Uterus (tissue), 4 donors: ENCODE measurements around the gene CARD18. TPM values are rescaled to one million over a fixed set of nuclear protein-coding genes. Genes with fewer than 3 reads are reported as not detected.

Experiments used
- DNase-seq, 2 donors: peaks; one replicate each; pipeline ENCODE4 v3.0.0-alpha.2; 2019 to 2020
- H3K27ac ChIP-seq, 2 donors: fragments of 200-600 bp; sonication (generic); 1 replicate in 1 of 2; 2 replicates in 1 of 2; pipeline ENCODE4 v1.5.1; 2016 to 2018
- H3K27me3 ChIP-seq, 2 donors: fragments of 200-600 bp; sonication (generic); one replicate each; pipeline ENCODE4 v1.5.1; 2018 to 2019; ENCODE audit warnings: control low read depth in 1 of 2
- H3K36me3 ChIP-seq, 2 donors: fragments of 200-600 bp; sonication (generic); one replicate each; pipeline ENCODE4 v1.5.1; 2019; ENCODE audit warnings: control low read depth in 1 of 2
- H3K4me1 ChIP-seq, 2 donors: fragments of 200-600 bp; sonication (generic); one replicate each; pipeline ENCODE4 v1.5.1; 2018 to 2019; ENCODE audit warnings: control low read depth in 1 of 2
- H3K4me3 ChIP-seq, 2 donors: fragments of 200-600 bp; sonication (generic); 1 replicate in 1 of 2; 2 replicates in 1 of 2; pipeline ENCODE4 v1.5.1; 2018 to 2019; ENCODE audit warnings: mild to moderate bottlenecking in 1 of 2
- H3K9me3 ChIP-seq, 2 donors: fragments of 200-600 bp; sonication (generic); one replicate each; pipeline ENCODE4 v1.5.1; 2019; ENCODE audit warnings: control low read depth in 1 of 2
- POLR2A ChIP-seq, 2 donors: fragments of 450-650 bp; IDR thresholded peaks; one replicate each; pipeline ENCODE4 v1.6.1; 2016; ENCODE audit warnings: antibody characterized with exemption in 2 of 2, mild to moderate bottlenecking in 1 of 2, moderate library complexity in 1 of 2
- intact Hi-C: fragments of 100-400 bp; cut with DNase I; formaldehyde crosslinking; loops from one replicate; pipeline ENCODE4 v1.15.1; 2023; ENCODE audit warnings: low total_unique reads
- total RNA-seq, 4 donors: library from RNA; depleted of rRNA in 3 of 4; stranded (reverse); fragments of >200 nt in 3 of 4; gene quantifications; one replicate each; pipeline versions ENCODE4 v1.1.0 to v1.2.4, GENCODE V29; 2014 to 2023
- TF ChIP-seq, protein P1 (sequence below), 4 experiments: fragments of 200-600 bp in 2 of 4; fragments of 450-650 bp in 2 of 4; sonication (generic) in 2 of 4; IDR thresholded peaks; one replicate each; pipeline ENCODE4 v1.5.1; 2016 to 2019; ENCODE audit warnings: antibody characterized with exemption in 4 of 4, mild to moderate bottlenecking in 2 of 4, moderate library complexity in 1 of 4
- donor health status: DM: yes; HTN: yes; CAD: no.

CARD18 gene
- total RNA-seq, 4 donors from 2014 or later, result not detected

DNA sequence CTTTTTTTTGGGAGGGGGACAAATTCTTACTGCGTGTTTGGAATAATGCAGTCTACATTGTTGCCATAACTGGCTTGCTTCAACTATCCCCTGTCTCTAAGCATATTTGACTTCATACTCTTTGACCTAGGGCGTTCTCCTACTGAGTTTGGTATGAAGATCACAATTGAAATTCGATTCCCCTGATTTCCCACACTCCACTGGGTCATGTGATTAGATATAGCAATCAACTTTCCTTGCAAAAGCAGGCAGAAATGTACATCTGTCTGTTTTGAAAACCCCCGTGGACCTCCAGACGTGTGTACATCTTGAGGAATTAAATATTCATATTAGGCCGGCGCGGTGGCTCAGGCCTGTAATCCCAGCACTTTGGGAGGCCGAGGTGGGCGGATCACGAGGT, 13.8 kb upstream of the CARD18 start:
- H3K4me3 ChIP-seq, result no peak overlapping the region
- no peak overlapping the region for H3K27ac ChIP-seq
- intact Hi-C loops, result no loop called here
- no peaks in the 10 kb centered on the region for H3K27me3 ChIP-seq
- no peaks in the 10 kb centered on the region for H3K9me3 ChIP-seq
- H3K4me1 ChIP-seq, result no peaks in the 10 kb centered on the region
- H3K36me3 ChIP-seq, result no peaks in the 10 kb centered on the region
- TF ChIP-seq, protein P1, sequence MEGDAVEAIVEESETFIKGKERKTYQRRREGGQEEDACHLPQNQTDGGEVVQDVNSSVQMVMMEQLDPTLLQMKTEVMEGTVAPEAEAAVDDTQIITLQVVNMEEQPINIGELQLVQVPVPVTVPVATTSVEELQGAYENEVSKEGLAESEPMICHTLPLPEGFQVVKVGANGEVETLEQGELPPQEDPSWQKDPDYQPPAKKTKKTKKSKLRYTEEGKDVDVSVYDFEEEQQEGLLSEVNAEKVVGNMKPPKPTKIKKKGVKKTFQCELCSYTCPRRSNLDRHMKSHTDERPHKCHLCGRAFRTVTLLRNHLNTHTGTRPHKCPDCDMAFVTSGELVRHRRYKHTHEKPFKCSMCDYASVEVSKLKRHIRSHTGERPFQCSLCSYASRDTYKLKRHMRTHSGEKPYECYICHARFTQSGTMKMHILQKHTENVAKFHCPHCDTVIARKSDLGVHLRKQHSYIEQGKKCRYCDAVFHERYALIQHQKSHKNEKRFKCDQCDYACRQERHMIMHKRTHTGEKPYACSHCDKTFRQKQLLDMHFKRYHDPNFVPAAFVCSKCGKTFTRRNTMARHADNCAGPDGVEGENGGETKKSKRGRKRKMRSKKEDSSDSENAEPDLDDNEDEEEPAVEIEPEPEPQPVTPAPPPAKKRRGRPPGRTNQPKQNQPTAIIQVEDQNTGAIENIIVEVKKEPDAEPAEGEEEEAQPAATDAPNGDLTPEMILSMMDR (IDR thresholded peaks at IDR 0.05), result no peak
- TF ChIP-seq POLR2A (IDR thresholded peaks at IDR 0.05), result no peak
- DNase-seq, result no peak

DNA sequence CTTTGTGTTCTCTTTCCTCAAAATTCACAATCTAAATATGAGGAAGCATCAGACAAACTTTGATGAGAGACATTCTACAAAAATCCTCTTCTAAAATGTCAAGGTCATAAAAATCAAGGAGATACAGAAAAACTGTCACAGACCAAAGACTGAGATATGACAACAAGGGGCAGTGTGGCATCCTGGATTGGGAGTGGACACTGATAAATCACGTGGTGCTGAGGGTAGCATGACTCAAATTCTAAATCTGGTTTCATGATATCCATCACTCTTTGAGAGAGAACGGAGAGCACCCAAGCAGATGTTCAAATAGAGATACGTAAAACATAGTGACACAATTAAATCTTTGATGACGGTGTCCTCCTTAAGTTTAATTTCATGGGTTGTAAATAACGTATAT, 13.0 kb upstream of the CARD18 start:
- H3K4me1 ChIP-seq, result no peaks in the 10 kb centered on the region
- TF ChIP-seq, protein P1 (IDR thresholded peaks at IDR 0.05), result no peak
- no peak for TF ChIP-seq POLR2A (IDR thresholded peaks at IDR 0.05)
- no peaks in the 10 kb centered on the region for H3K27me3 ChIP-seq
- no peak overlapping the region for H3K27ac ChIP-seq
- intact Hi-C loops, result no loop called here
- DNase-seq, result no peak
- no peaks in the 10 kb centered on the region for H3K36me3 ChIP-seq
- no peak overlapping the region for H3K4me3 ChIP-seq
- no peaks in the 10 kb centered on the region for H3K9me3 ChIP-seq

DNA sequence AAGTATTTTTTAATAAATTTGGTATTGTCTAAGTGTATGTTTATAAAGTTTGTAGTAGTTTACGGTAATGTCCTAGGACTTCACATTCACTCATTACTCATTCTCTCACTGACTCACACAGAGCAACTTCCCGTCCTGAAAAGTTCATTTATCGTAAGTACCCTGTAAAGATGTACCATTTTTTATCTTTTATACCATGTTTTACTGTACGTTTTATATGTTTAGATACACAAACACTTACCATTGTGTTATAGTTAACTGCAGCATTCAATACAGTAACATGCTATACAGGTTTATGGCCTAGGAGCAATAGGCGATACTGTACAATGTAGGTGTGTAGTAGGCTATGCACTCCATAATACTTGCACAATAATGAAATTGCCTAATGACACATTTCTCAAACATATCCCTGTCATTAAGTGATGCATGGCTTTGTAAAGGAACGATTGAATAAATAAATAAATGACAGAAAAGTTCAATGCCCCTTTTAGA, 12.5 kb upstream of the CARD18 start:
- no peak for DNase-seq
- intact Hi-C loops, result no loop called here
- TF ChIP-seq POLR2A (IDR thresholded peaks at IDR 0.05), result no peak
- TF ChIP-seq, protein P1 (IDR thresholded peaks at IDR 0.05), result no peak
- H3K27ac ChIP-seq, result no peak overlapping the region
- H3K27me3 ChIP-seq, result no peaks in the 10 kb centered on the region
- H3K4me1 ChIP-seq, result no peaks in the 10 kb centered on the region
- H3K9me3 ChIP-seq, result no peaks in the 10 kb centered on the region
- H3K4me3 ChIP-seq, result no peak overlapping the region
- no peaks in the 10 kb centered on the region for H3K36me3 ChIP-seq

DNA sequence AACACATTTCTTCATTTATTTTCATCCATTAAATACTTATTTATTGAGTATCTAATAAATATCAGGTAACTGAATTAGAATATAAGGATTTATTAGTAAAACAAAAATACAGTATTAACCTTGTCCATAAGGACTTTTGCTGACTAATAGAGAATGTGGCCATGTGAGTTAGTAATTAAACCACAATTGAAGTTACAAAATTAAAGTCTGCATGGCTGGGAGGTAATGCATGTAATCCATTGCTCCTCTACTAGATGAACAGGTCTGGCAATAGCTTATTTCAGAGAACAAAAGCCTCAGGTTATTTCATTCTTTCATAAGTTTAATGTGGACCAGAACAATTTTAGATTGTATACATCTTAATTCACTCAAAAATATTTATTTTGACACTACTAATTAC, 9.9 kb upstream of the CARD18 start:
- Histone ChIP-seq H3K4me1 (no peaks in the 10 kb centered on the region), H3K4me3 (no peak overlapping the region), H3K27me3 (no peaks in the 10 kb centered on the region), H3K9me3 (no peaks in the 10 kb centered on the region), H3K36me3 (no peaks in the 10 kb centered on the region), H3K27ac (no peak overlapping the region)
- TF ChIP-seq, protein P1 (IDR thresholded peaks at IDR 0.05), result no peak
- no peak for TF ChIP-seq POLR2A (IDR thresholded peaks at IDR 0.05)
- DNase-seq, result no peak
- intact Hi-C loops, result no loop called here

DNA sequence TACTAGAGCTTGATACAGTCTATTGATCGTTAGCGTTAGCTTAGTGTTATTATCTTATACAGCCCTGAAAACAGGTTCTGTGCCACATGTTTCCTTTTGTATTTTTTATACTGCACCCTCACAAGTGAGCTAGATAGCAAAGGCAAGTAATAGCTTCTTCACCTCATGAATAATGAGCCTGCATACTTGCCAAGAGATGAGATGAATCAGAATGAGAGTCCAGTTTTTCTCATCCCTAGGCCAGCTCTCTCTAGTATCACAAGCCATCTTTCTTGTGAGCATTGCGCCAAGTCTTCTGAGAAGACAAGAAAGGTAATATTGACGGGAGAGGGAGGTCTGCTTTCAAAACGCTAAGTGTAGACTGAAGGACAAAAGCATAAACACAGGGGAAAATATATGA, 8.7 kb upstream of the CARD18 start:
- no peaks in the 10 kb centered on the region for H3K27me3 ChIP-seq
- no peak overlapping the region for H3K27ac ChIP-seq
- TF ChIP-seq, protein P1 (IDR thresholded peaks at IDR 0.05), result no peak
- no peak for TF ChIP-seq POLR2A (IDR thresholded peaks at IDR 0.05)
- no peaks in the 10 kb centered on the region for H3K4me1 ChIP-seq
- H3K9me3 ChIP-seq, result no peaks in the 10 kb centered on the region
- no peaks in the 10 kb centered on the region for H3K36me3 ChIP-seq
- H3K4me3 ChIP-seq, result no peak overlapping the region
- intact Hi-C loops, result no loop called here
- DNase-seq, result no peak
